H9 (cell line): ENCODE results near the gene RAET1G. TPM values are rescaled to one million over a fixed set of nuclear protein-coding genes. Genes with fewer than 3 reads are reported as not detected.
"Not testable (repeated sequence)": the region's sequence is repeated elsewhere in the genome, so short reads cannot be mapped to it uniquely, and the experiment has no call there.

ENCODE experiments used
- DNase-seq: peaks from one replicate; pipeline ENCODE4 v3.0.0-alpha.2; 2017
- H2AFZ ChIP-seq: one replicate; pipeline ENCODE4 v1.6.1; 2013; ENCODE audit warnings: mild to moderate bottlenecking, low read length, control low read depth, moderate library complexity
- H2AK5ac ChIP-seq: 2 replicates; pipeline ENCODE4 v1.6.1; 2013; ENCODE audit warnings: low read length, control low read depth, mixed read lengths; ENCODE audit not compliant: insufficient read length
- H2BK120ac ChIP-seq: one replicate; pipeline ENCODE4 v1.6.1; 2013; ENCODE audit warnings: low read depth, mild to moderate bottlenecking, low read length, control low read depth, inconsistent platforms; ENCODE audit not compliant: poor library complexity, severe bottlenecking
- H2BK12ac ChIP-seq: 2 replicates; pipeline ENCODE4 v1.6.1; 2013; ENCODE audit warnings: low read length, control low read depth, mixed read lengths, low read depth; ENCODE audit not compliant: insufficient read length
- H2BK15ac ChIP-seq: 2 replicates; pipeline ENCODE4 v1.6.1; 2013; ENCODE audit warnings: low read depth, low read length, control low read depth
- H2BK20ac ChIP-seq: one replicate; pipeline ENCODE4 v1.6.1; 2013; ENCODE audit warnings: low read depth, mild to moderate bottlenecking, low read length, control low read depth, inconsistent platforms; ENCODE audit not compliant: poor library complexity, severe bottlenecking
- H2BK5ac ChIP-seq: 2 replicates; pipeline ENCODE4 v1.6.1; 2013; ENCODE audit warnings: low read length, control low read depth, mixed read lengths; ENCODE audit not compliant: insufficient read length
- H3K14ac ChIP-seq: 2 replicates; pipeline ENCODE4 v1.6.1; 2013; ENCODE audit warnings: low read length, control low read depth; ENCODE audit not compliant: insufficient read depth
- H3K18ac ChIP-seq: 2 replicates; pipeline ENCODE4 v1.6.1; 2013; ENCODE audit warnings: low read depth, mild to moderate bottlenecking, mixed read lengths, low read length, control low read depth; ENCODE audit not compliant: insufficient read length
- H3K23ac ChIP-seq: 2 replicates; pipeline ENCODE4 v1.6.1; 2013; ENCODE audit warnings: low read length, control low read depth, mixed read lengths, low read depth; ENCODE audit not compliant: insufficient read length
- H3K23me2 ChIP-seq: 2 replicates; pipeline ENCODE4 v1.6.1; 2013; ENCODE audit warnings: low read depth, mild to moderate bottlenecking, mixed read lengths, low read length, control low read depth; ENCODE audit not compliant: insufficient read length, poor library complexity, severe bottlenecking
- H3K27ac ChIP-seq: 2 replicates; pipeline ENCODE4 v1.5.1; 2013; ENCODE audit warnings: low read length, control low read depth, mixed read lengths, low read depth; ENCODE audit not compliant: insufficient read length
- H3K27me3 ChIP-seq: 2 replicates; pipeline ENCODE4 v1.6.1; 2013; ENCODE audit warnings: low read length, control low read depth, inconsistent platforms; ENCODE audit not compliant: insufficient read depth
- H3K4ac ChIP-seq: 2 replicates; pipeline ENCODE4 v1.6.1; 2013; ENCODE audit warnings: low read depth, mild to moderate bottlenecking, control low read depth, inconsistent platforms, low read length, moderate library complexity
- H3K4me1 ChIP-seq: 2 replicates; pipeline ENCODE4 v1.6.1; 2013; ENCODE audit warnings: low read length, control low read depth, inconsistent platforms; ENCODE audit not compliant: insufficient read depth
- H3K4me2 ChIP-seq: 2 replicates; pipeline ENCODE4 v1.6.1; 2013; ENCODE audit warnings: low read length, control low read depth, mixed read lengths; ENCODE audit not compliant: insufficient read length, insufficient read depth
- H3K56ac ChIP-seq: 2 replicates; pipeline ENCODE4 v1.6.1; 2013; ENCODE audit warnings: low read depth, mild to moderate bottlenecking, mixed read lengths, low read length, control low read depth; ENCODE audit not compliant: insufficient read length
- H3K79me1 ChIP-seq: 2 replicates; pipeline ENCODE4 v1.6.1; 2013; ENCODE audit warnings: low read depth, mild to moderate bottlenecking, moderate library complexity, low read length, control low read depth, inconsistent platforms; ENCODE audit not compliant: insufficient read depth, poor library complexity, severe bottlenecking
- H3K79me2 ChIP-seq: 2 replicates; pipeline ENCODE4 v1.6.1; 2013; ENCODE audit warnings: low read length, control low read depth, inconsistent platforms; ENCODE audit not compliant: insufficient read depth
- H3K9ac ChIP-seq: 2 replicates; pipeline ENCODE4 v1.6.1; 2013; ENCODE audit warnings: low read length, control low read depth, mixed read lengths; ENCODE audit not compliant: insufficient read length; ENCODE audit errors: extremely low read depth
- H3K9me3 ChIP-seq: one replicate; pipeline ENCODE4 v1.6.1; 2013; ENCODE audit warnings: low read depth, low read length, inconsistent platforms; ENCODE audit not compliant: control insufficient read depth
- H3T11ph ChIP-seq: one replicate; pipeline ENCODE4 v1.6.1; 2013; ENCODE audit warnings: mild to moderate bottlenecking, low read length, control low read depth, inconsistent platforms
- H4K20me1 ChIP-seq: one replicate; pipeline ENCODE4 v1.6.1; 2013; ENCODE audit not compliant: control insufficient read depth, insufficient read length, insufficient read depth
- H4K5ac ChIP-seq: 2 replicates; pipeline ENCODE4 v1.6.1; 2013; ENCODE audit warnings: low read depth, mild to moderate bottlenecking, mixed read lengths, low read length, control low read depth; ENCODE audit not compliant: insufficient read length
- H4K8ac ChIP-seq: replicated peaks from 2 replicates; pipeline ENCODE4 v1.6.1; 2013; ENCODE audit warnings: low read length, control low read depth, mixed read lengths, low read depth; ENCODE audit not compliant: insufficient read length
- H4K91ac ChIP-seq: 2 replicates; pipeline ENCODE4 v1.6.1; 2013; ENCODE audit warnings: low read depth, mild to moderate bottlenecking, moderate library complexity, mixed read lengths, low read length, control low read depth; ENCODE audit not compliant: insufficient read length
- H3K27ac Mint-ChIP-seq, 3 experiments: 2 replicates in 2 of 3; 3 replicates in 1 of 3; pipeline ENCODE4 v1.8.0; 2020 to 2021; ENCODE audit warnings: mixed read lengths in 3 of 3, mild to moderate bottlenecking in 1 of 3, moderate library complexity in 1 of 3
- H3K27me3 Mint-ChIP-seq: 2 replicates; pipeline ENCODE4 v1.8.0; 2021; ENCODE audit warnings: low read depth, mild to moderate bottlenecking, moderate library complexity, mixed read lengths
- H3K36me3 Mint-ChIP-seq, 3 experiments: 2 replicates in 2 of 3; 3 replicates in 1 of 3; pipeline ENCODE4 v1.8.0; 2020 to 2021; ENCODE audit warnings: low read depth in 3 of 3, mixed read lengths in 3 of 3; ENCODE audit not compliant: insufficient read depth in 1 of 3
- H3K4me1 Mint-ChIP-seq, 2 experiments: 2 replicates each; pipeline ENCODE4 v1.8.0; 2020; ENCODE audit warnings: mixed read lengths in 2 of 2
- H3K4me3 Mint-ChIP-seq, 2 experiments: 2 replicates in 1 of 2; 3 replicates in 1 of 2; pipeline ENCODE4 v1.8.0; 2020 to 2021; ENCODE audit warnings: mild to moderate bottlenecking in 2 of 2, mixed read lengths in 2 of 2, moderate library complexity in 1 of 2
- H3K9me3 Mint-ChIP-seq, 2 experiments: 2 replicates in 1 of 2; 3 replicates in 1 of 2; pipeline ENCODE4 v1.8.0; 2020; ENCODE audit warnings: mild to moderate bottlenecking in 2 of 2, mixed read lengths in 2 of 2, moderate library complexity in 1 of 2
- CTCF ChIP-seq: fragments of 200-600 bp; sonication (generic); conservative IDR thresholded peaks from 3 replicates; pipeline ENCODE4 v1.8.0; 2021; ENCODE audit warnings: antibody characterized with exemption, mild to moderate bottlenecking
- WGBS: extraction: QIAGEN DNeasy Blood & Tissue Kit; methylation state at CpG from one replicate; pipeline ENCODE4 v1.1.7; 2013; ENCODE audit warnings: missing lambda C conversion rate, low lambda C conversion rate, mixed read lengths; ENCODE audit not compliant: insufficient read length; ENCODE audit errors: extremely low coverage; 5-methylcytosine and 5-hydroxymethylcytosine counted together
- total RNA-seq: library from RNA; stranded (reverse); gene quantifications from 2 replicates; pipeline ENCODE4 v1.2.1, GENCODE V29; 2021

The RAET1G gene
- total RNA-seq, 1 experiment from 2014 or later, result not detected

GRCh38 chr6:149909701-149910470, 13.0 kb downstream of the RAET1G start:
- DNase-seq, result no peak
- Mint-ChIP-seq H3K36me3 (peaks cover 4 to 7% (median 5%) of the 10 kb centered on the region in 3 experiments; a peak in 5 of 7 replicates), H3K9me3 (peaks cover 31 to 40% of the 10 kb centered on the region in 2 experiments), H3K27ac (no peak overlapping the region), H3K27me3 (peaks cover 52% of the 10 kb centered on the region), H3K4me3 (no peak overlapping the region), H3K4me1 (no peaks in the 10 kb centered on the region)
- Histone ChIP-seq H3T11ph (no peak overlapping the region), H3K14ac (no peak overlapping the region), H3K4me2 (no peak overlapping the region), H2BK5ac (no peak overlapping the region), H2BK20ac (no peak overlapping the region), H2AK5ac (no peak overlapping the region), H3K18ac (no peak overlapping the region), H3K23ac (no peak overlapping the region), H4K91ac (no peak overlapping the region), H2BK15ac (no peak overlapping the region), H3K27me3 (no peaks in the 10 kb centered on the region), H3K79me2 (no peaks in the 10 kb centered on the region), H3K79me1 (no peaks in the 10 kb centered on the region), H3K23me2 (no peaks in the 10 kb centered on the region), H2AFZ (no peak overlapping the region), H3K27ac (no peak overlapping the region), H2BK120ac (no peak overlapping the region), H3K9ac (no peak overlapping the region), H4K8ac (no peak overlapping the region), H2BK12ac (no peak overlapping the region), H3K4me1 (no peaks in the 10 kb centered on the region), H4K20me1 (peaks cover 2% of the 10 kb centered on the region), H3K4ac (no peak overlapping the region), H3K56ac (no peak overlapping the region), H4K5ac (no peak overlapping the region), H3K9me3 (no peaks in the 10 kb centered on the region)
- TF ChIP-seq CTCF, result no peak
- no CpG with 5 or more reads among the region's 9 CpGs for WGBS

GRCh38 chr6:149908480-149908879, 14.4 kb downstream of the RAET1G start:
- H3K23ac ChIP-seq, H3K56ac ChIP-seq, H2BK15ac ChIP-seq, H3K79me2 ChIP-seq, H3K79me1 ChIP-seq, H4K20me1 ChIP-seq, H3K4me1 ChIP-seq, H2AK5ac ChIP-seq, H3T11ph ChIP-seq, H3K4me3 Mint-ChIP-seq, H3K18ac ChIP-seq, H3K4ac ChIP-seq, H4K91ac ChIP-seq, H2AFZ ChIP-seq, H3K23me2 ChIP-seq, H3K14ac ChIP-seq, H2BK120ac ChIP-seq, H3K9me3 ChIP-seq, H2BK5ac ChIP-seq, H3K36me3 Mint-ChIP-seq, H2BK20ac ChIP-seq, H4K5ac ChIP-seq, H3K27ac ChIP-seq, H2BK12ac ChIP-seq, H3K9ac ChIP-seq, DNase-seq, H3K27ac Mint-ChIP-seq, H4K8ac ChIP-seq, H3K27me3 ChIP-seq, H3K4me1 Mint-ChIP-seq, H3K4me2 ChIP-seq: not testable (repeated sequence)
- no CpG with 5 or more reads among the region's 4 CpGs for WGBS
- Mint-ChIP-seq H3K27me3 (peaks cover 39% of the 10 kb centered on the region), H3K9me3 (peaks cover 31 to 40% of the 10 kb centered on the region in 2 experiments)
